Psoas muscle (tissue), 8 donors: Measurements from ENCODE around the gene PSAPL1. TPM values are rescaled to one million over a fixed set of nuclear protein-coding genes. Genes with fewer than 3 reads are reported as not detected.

Experiments
- ATAC-seq, 4 donors: fragments of 200-7000 bp; cut with Tn5 transposase; one replicate each; pipeline ENCODE4 v1.9.1; 2020; ENCODE audit warnings: moderate library complexity in 3 of 4, mild to moderate bottlenecking in 2 of 4
- DNase-seq, 2 donors: peaks; one replicate each; pipeline ENCODE4 v3.0.0-alpha.2; 2020
- H3K27ac ChIP-seq: fragments of 200-600 bp; one replicate; pipeline ENCODE4 v1.8.0; 2022
- H3K27me3 ChIP-seq, 3 donors: fragments of 200-600 bp in 1 of 3; one replicate each; pipeline versions ENCODE4 v1.6.1 to v1.8.0; 2013 to 2022; ENCODE audit warnings: low read length in 2 of 3, mild to moderate bottlenecking in 2 of 3, moderate library complexity in 1 of 3; ENCODE audit not compliant: insufficient read depth in 3 of 3
- H3K36me3 ChIP-seq, 2 donors: fragments of 200-600 bp in 1 of 2; one replicate each; pipeline versions ENCODE4 v1.6.1 to v1.8.0; 2013 to 2022; ENCODE audit warnings: low read depth in 1 of 2, mild to moderate bottlenecking in 1 of 2, moderate library complexity in 1 of 2; ENCODE audit not compliant: insufficient read depth in 1 of 2
- H3K4me1 ChIP-seq: fragments of 200-600 bp; one replicate; pipeline ENCODE4 v1.8.0; 2022
- H3K4me3 ChIP-seq: fragments of 200-600 bp; one replicate; pipeline ENCODE4 v1.8.0; 2022; ENCODE audit warnings: mild to moderate bottlenecking
- H3K9me3 ChIP-seq: fragments of 200-600 bp; one replicate; pipeline ENCODE4 v1.8.0; 2022
- CTCF ChIP-seq: fragments of 200-600 bp; IDR thresholded peaks from one replicate; pipeline ENCODE4 v1.8.0; 2022; ENCODE audit warnings: antibody characterized with exemption
- WGBS, 3 donors: extraction: QIAGEN DNeasy Blood & Tissue Kit; methylation state at CpG; one replicate each; pipeline versions ENCODE4 v1.1.6 to v1.1.7; 2013; 5-methylcytosine and 5-hydroxymethylcytosine counted together
- intact Hi-C, 2 donors: fragments of 100-400 bp; cut with DNase I; formaldehyde crosslinking; loops; one replicate each; pipeline versions ENCODE4 v1.11.0 to v1.14.2; 2022
- polyA plus RNA-seq, 3 donors: library from polyadenylated mRNA; stranded (reverse); fragments of 200-250 nt; gene quantifications; one replicate each; pipeline ENCODE4 v1.2.3, GENCODE V29; 2013
- total RNA-seq, 4 donors: library from RNA; stranded (reverse); fragmentation: NEBNext Ultra II Directional in 2 of 4; extraction: Animal tissue kit (Norgen Biotek cat#: 25700) in 2 of 4; gene quantifications; one replicate each; pipeline versions ENCODE4 v1.2.1 to v1.2.4, GENCODE V29; 2021 to 2023
- donor health status: healthy with polysubstance abuse.
- donor health status: DM: no; HTN: no; CAD: no; lungs with moderate emphysema.
- donor health status: Bipolar disorder and iron deficiency.
- donor health status: healthy.
- donor health status: DM: yes; HTN: yes; CAD: no.
- donor health status: DM: no; HTN: no; CAD: no.
- donor health status: DM: no; HTN: no; CAD: no.
- donor health status: DM: yes; HTN: yes; CAD: no.

Gene PSAPL1
- total and polyA plus RNA-seq, 7 donors = not detected

- TF ChIP-seq CTCF = no peak
- 80 to 87% (median 86%) methylated on average over 14 of the region's 14 CpGs for WGBS, 3 donors
- DNase-seq (no peak), ATAC-seq (no peak)
- H3K27me3 ChIP-seq = peaks cover 0 to 63% (median 10%) of the 10 kb centered on the region in 3 donors
- H3K9me3 ChIP-seq = no peaks in the 10 kb centered on the region
- H3K27ac ChIP-seq = no peak overlapping the region
- H3K4me1 ChIP-seq = no peaks in the 10 kb centered on the region
- no peaks in the 10 kb centered on the region for H3K36me3 ChIP-seq
- intact Hi-C loops = no loop called here
- H3K4me3 ChIP-seq = no peak overlapping the region
Measured at GRCh38 chr4:7396186-7396910, 38.4 kb downstream of the PSAPL1 start.

- WGBS, 3 donors = 33 to 65% (median 35%) methylated on average over 8 of the region's 8 CpGs
- Histone ChIP-seq H3K36me3 (no peaks in the 10 kb centered on the region), H3K27me3 (peaks cover 0 to 58% (median 10%) of the 10 kb centered on the region in 3 donors), H3K4me3 (no peak overlapping the region), H3K4me1 (no peaks in the 10 kb centered on the region), H3K9me3 (no peaks in the 10 kb centered on the region), H3K27ac (no peak overlapping the region)
- ATAC-seq = no peak
- no peak for TF ChIP-seq CTCF
- DNase-seq = no peak
- intact Hi-C loops = no loop called here
Measured at GRCh38 chr4:7395645-7396044, 39.1 kb downstream of the PSAPL1 start.

GRCh38 chr4:7394681-7395451, 39.9 kb downstream of the PSAPL1 start:
- Histone ChIP-seq H3K27ac (no peak overlapping the region), H3K27me3 (peaks cover 0 to 51% (median 11%) of the 10 kb centered on the region in 3 donors), H3K4me3 (no peak overlapping the region), H3K9me3 (no peaks in the 10 kb centered on the region), H3K36me3 (no peaks in the 10 kb centered on the region), H3K4me1 (no peaks in the 10 kb centered on the region)
- TF ChIP-seq CTCF = no peak
- DNase-seq (no peak), ATAC-seq (no peak)
- intact Hi-C loops = no loop called here
- WGBS, 3 donors = 43 to 63% (median 44%) methylated on average over 20 to 21 of the region's 21 CpGs

GRCh38 chr4:7393601-7394575, 40.8 kb downstream of the PSAPL1 start:
- Histone ChIP-seq H3K4me3 (no peak overlapping the region), H3K27me3 (peaks cover 0 to 43% (median 13%) of the 10 kb centered on the region in 3 donors), H3K36me3 (no peaks in the 10 kb centered on the region), H3K4me1 (no peaks in the 10 kb centered on the region), H3K9me3 (no peaks in the 10 kb centered on the region), H3K27ac (no peak overlapping the region)
- intact Hi-C loops = no loop called here
- no peak for DNase-seq
- 60 to 67% (median 62%) methylated on average over 28 to 29 of the region's 29 CpGs for WGBS, 3 donors
- no peak for TF ChIP-seq CTCF
- ATAC-seq = no peak
